NCI-H345 (cell line): ENCODE data around the gene OSBPL7.
"Not testable (repeated sequence)": the region's sequence is repeated elsewhere in the genome, so short reads cannot be mapped to it uniquely, and the experiment has no call there.

ENCODE experiments used
- DNase-seq: peaks from one replicate; lab custom pipeline; 2025; lab: John Stamatoyannopoulos, UW

Gene OSBPL7

GRCh38 chr17:47806026-47806912, 15.3 kb downstream of the OSBPL7 start:
- DNase-seq, result no peak

- no peak for DNase-seq
Observed at GRCh38 chr17:47804461-47804860, 17.1 kb downstream of the OSBPL7 start.

GRCh38 chr17:47803751-47804150, 17.8 kb downstream of the OSBPL7 start:
- DNase-seq, result no peak

- DNase-seq, result no peak
Observed at GRCh38 chr17:47803201-47803600, 18.4 kb downstream of the OSBPL7 start.

GRCh38 chr17:47802341-47803022, 19.1 kb downstream of the OSBPL7 start:
- peak; percentile 69 for DNase-seq

- DNase-seq, result no peak
Observed at GRCh38 chr17:47801906-47802305, 19.7 kb downstream of the OSBPL7 start.

GRCh38 chr17:47801176-47801765, 20.3 kb downstream of the OSBPL7 start:
- no peak for DNase-seq

GRCh38 chr17:47800686-47801085, 20.9 kb downstream of the OSBPL7 start:
- no peak for DNase-seq

GRCh38 chr17:47797797-47798196, 23.8 kb downstream of the OSBPL7 start:
- DNase-seq, result no peak

GRCh38 chr17:47792979-47793378, 28.6 kb downstream of the OSBPL7 start:
- no peak for DNase-seq

- no peak for DNase-seq
Observed at GRCh38 chr17:47792457-47792856, 29.1 kb downstream of the OSBPL7 start.

- DNase-seq, result no peak
Observed at GRCh38 chr17:47791025-47791424, 30.6 kb downstream of the OSBPL7 start.

GRCh38 chr17:47789611-47790561, 31.7 kb downstream of the OSBPL7 start:
- peak; percentile 67 for DNase-seq

- no peak for DNase-seq
Observed at GRCh38 chr17:47785538-47786123, 36.0 kb downstream of the OSBPL7 start.

GRCh38 chr17:47781397-47781796, 40.2 kb downstream of the OSBPL7 start:
- DNase-seq, result no peak

GRCh38 chr17:47778184-47778635, 43.4 kb downstream of the OSBPL7 start:
- DNase-seq, result no peak

GRCh38 chr17:47776330-47777197, 45.0 kb downstream of the OSBPL7 start:
- peak; percentile 32 for DNase-seq

- DNase-seq, result no peak
Observed at GRCh38 chr17:47774987-47775580, 46.5 kb downstream of the OSBPL7 start.

- no peak for DNase-seq
Observed at GRCh38 chr17:47774331-47774730, 47.3 kb downstream of the OSBPL7 start.

GRCh38 chr17:47773649-47774048, 47.9 kb downstream of the OSBPL7 start:
- DNase-seq, result not testable (repeated sequence)
